Measurements from ENCODE around the gene CRADD.
"Not testable (repeated sequence)": the region's sequence is repeated elsewhere in the genome, so short reads cannot be mapped to it uniquely, and the experiment has no call there.

The CRADD gene

DNA sequence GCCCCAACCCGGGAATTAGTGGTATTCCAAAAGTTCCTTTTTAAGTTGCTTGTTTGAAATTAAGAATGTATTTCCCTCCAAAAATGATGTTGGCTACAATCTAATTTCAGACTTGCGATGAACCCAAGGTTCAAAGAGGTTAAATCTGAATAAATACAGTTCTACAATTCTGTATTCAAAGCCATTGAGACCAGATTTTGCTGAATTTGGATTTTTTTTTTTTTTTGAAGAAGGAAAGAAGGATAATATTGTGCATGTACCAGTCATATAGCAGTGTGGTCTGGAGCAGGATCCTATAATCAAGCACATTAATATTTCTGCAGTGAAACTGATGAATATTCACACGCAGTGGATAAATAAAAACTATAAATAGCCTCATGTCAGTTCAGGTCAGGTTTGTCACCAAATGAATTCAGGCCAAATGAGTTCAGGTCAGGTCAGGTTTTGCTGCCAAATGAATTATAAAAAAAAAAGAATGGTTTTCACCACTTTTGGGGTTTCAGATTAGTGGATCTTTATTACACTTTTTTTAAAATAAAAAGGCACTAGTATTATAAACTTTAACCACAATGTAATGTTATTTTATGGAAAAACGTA, 69.5 kb downstream of the CRADD start:
- peaks cover 3% of the 10 kb centered on the region for H3K4me1 ChIP-seq (ENCODE audit: control insufficient read depth, insufficient read depth, low read length)
- H3K27ac ChIP-seq (ENCODE audit: low read depth, low read length) = no peak overlapping the region
- no peak overlapping the region for H3K9ac ChIP-seq (ENCODE audit: low read length)

DNA sequence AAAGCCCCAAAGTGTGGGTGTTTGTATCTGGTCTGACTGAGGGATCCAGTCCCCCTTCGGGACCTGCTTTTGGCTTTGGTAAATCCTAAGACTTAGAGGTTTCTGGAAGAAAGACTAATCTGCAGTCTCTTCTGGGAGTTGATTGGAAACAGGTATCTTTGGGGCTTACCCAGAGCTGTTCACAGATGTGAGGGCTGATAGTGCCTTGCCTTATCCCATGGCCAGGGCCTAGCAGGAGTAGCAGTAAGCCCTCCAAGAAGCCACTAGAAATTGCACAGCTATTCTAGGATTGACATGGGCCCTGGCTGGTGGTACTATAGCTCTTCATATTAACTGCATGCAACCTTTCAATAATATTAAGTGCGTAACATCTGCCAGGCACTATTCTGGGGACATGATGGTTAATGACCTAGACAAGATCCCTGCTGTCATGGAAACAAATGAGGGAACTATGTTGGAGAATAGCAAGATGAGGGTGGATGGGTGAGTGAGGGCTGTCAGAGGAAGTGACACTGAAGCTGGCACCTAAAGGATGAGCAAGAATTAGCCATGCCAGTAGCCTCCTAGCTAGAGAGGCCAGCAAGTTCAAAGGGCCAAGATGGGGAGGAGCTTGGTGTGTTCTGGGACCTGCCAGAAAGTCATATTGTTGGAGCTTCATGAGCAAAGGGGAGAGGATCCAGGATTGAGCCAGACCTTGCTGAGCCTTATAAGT, 71.7 kb downstream of the CRADD start:
- peaks cover 3% of the 10 kb centered on the region for H3K4me1 ChIP-seq (ENCODE audit: control insufficient read depth, insufficient read depth, low read length)
- no peaks in the 10 kb centered on the region for H3K27me3 ChIP-seq (ENCODE audit: control insufficient read depth, insufficient read depth, low read length)
- H3K9ac ChIP-seq (ENCODE audit: low read length) = no peak overlapping the region
- H3K4me3 ChIP-seq (ENCODE audit: low read length) = no peak overlapping the region
- no peak overlapping the region for H3K27ac ChIP-seq (ENCODE audit: low read depth, low read length)
- no peaks in the 10 kb centered on the region for H3K36me3 ChIP-seq (ENCODE audit: control insufficient read depth, insufficient read depth, low read length)

More for the DNA sequence above, 69.5 kb downstream of the CRADD start:
- no peaks in the 10 kb centered on the region for H3K27me3 ChIP-seq (ENCODE audit: control insufficient read depth, insufficient read depth, low read length)
- H3K36me3 ChIP-seq (ENCODE audit: control insufficient read depth, insufficient read depth, low read length) = no peaks in the 10 kb centered on the region
- no peak overlapping the region for H3K4me3 ChIP-seq (ENCODE audit: low read length)

DNA sequence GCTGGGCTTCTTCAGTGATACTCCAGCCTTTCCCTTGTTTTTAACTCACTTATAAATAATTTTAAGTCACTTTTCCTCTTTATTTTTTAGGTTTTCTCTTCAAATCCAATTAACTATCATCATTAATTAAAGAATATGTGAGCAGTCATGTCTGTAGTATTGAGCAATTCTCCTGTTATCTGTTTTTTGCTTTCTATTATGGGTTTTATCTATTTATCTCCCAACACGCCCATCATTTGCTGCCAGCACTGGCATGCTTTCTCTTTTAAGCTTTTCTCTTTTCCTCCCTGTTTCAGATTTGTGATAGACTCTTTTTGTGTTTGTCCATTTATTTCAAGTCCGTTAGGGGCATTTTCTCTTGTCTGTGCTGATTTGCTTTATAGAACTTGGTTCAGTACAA, 72.3 kb downstream of the CRADD start:
- Histone ChIP-seq H3K9ac (ENCODE audit: low read length) (no peak overlapping the region), H3K36me3 (ENCODE audit: control insufficient read depth, insufficient read depth, low read length) (no peaks in the 10 kb centered on the region), H3K27me3 (ENCODE audit: control insufficient read depth, insufficient read depth, low read length) (no peaks in the 10 kb centered on the region), H3K4me3 (ENCODE audit: low read length) (no peak overlapping the region), H3K4me1 (ENCODE audit: control insufficient read depth, insufficient read depth, low read length) (peaks cover 3% of the 10 kb centered on the region), H3K27ac (ENCODE audit: low read depth, low read length) (peak overlapping the region; percentile 43)

DNA sequence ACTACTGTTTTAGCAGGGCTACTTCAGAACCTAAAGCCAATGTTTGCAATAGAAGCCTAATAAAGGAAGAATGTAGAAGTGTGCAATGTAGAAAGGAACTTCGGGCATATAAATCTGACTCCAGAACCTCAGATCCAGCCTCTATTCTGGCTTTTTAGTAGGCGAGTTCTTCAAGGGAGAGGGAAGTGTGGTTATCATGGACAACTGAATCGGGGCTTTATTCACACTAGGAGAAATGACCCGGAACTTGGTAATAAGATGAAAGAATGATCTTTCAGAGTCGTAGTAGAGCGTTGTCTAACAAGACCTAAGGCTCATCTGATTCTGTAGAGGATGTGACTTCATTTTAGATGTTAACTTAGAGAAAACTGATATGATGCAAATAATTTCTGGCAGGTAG, 72.9 kb downstream of the CRADD start:
- Histone ChIP-seq H3K27me3 (ENCODE audit: control insufficient read depth, insufficient read depth, low read length) (no peaks in the 10 kb centered on the region), H3K4me3 (ENCODE audit: low read length) (no peak overlapping the region), H3K36me3 (ENCODE audit: control insufficient read depth, insufficient read depth, low read length) (no peaks in the 10 kb centered on the region), H3K9ac (ENCODE audit: low read length) (no peak overlapping the region), H3K4me1 (ENCODE audit: control insufficient read depth, insufficient read depth, low read length) (peaks cover 3% of the 10 kb centered on the region), H3K27ac (ENCODE audit: low read depth, low read length) (no peak overlapping the region)

DNA sequence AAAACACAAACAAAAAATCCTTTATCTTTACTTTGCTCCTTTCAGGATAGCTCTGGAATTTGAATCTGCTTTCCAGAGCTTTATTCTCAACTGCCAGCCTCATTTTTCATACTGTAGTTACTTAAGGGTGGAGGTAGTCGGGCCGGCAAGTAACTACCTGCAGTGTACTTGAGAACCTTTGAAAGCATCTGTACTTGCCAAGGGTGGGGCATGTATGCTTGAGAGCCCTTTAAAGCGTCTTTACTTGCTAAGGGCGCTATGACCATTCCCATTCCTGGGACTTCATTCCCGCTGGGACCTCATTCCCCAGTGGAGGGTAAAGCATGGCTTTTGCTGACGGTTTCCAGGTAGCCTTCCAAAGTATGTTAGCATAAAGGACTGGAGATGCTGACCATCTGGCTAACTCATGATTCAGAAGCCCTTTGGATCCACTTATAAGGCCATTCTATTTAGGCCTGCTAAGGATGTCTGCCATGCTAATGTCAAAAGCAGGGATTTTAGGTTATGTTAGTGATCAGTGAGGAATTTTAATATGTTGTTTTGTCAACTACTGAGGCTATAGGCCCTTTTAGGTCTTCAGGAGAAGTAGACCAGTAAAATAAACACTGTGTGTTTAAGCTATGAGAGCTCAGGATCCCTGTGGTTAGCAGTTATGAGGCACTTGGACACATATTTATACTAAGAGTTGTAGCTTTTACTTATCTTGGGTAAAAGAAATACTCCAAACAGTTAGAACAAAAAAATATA, 74.9 kb downstream of the CRADD start:
- no peaks in the 10 kb centered on the region for H3K36me3 ChIP-seq (ENCODE audit: control insufficient read depth, insufficient read depth, low read length)
- no peak overlapping the region for H3K4me3 ChIP-seq (ENCODE audit: low read length)
- H3K27ac ChIP-seq (ENCODE audit: low read depth, low read length) = no peak overlapping the region
- no peaks in the 10 kb centered on the region for H3K27me3 ChIP-seq (ENCODE audit: control insufficient read depth, insufficient read depth, low read length)
- H3K4me1 ChIP-seq (ENCODE audit: control insufficient read depth, insufficient read depth, low read length) = peaks cover 3% of the 10 kb centered on the region
- no peak overlapping the region for H3K9ac ChIP-seq (ENCODE audit: low read length)

DNA sequence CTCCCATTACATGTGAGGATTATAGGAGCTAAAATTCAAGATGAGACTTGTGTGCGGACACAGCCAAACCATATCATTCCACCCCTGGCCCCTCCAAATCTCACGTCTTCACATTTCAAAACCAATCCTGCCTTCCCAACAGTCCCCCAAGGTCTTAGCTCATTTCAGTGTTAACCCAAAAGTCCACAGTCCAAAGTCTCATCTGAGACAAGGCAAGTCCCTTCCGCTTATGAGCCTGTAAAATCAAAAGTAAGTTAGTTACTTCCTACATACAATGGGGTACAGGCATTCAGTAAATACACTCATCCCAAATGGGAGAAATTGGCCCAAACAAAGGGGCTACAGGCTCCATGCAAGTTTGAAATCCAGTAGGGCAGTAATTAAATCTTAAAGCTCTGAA, 76.1 kb downstream of the CRADD start:
- Histone ChIP-seq H3K27me3 (ENCODE audit: control insufficient read depth, insufficient read depth, low read length) (no peaks in the 10 kb centered on the region), H3K4me3 (ENCODE audit: low read length) (no peak overlapping the region), H3K4me1 (ENCODE audit: control insufficient read depth, insufficient read depth, low read length) (peaks cover 3% of the 10 kb centered on the region), H3K9ac (ENCODE audit: low read length) (no peak overlapping the region), H3K36me3 (ENCODE audit: control insufficient read depth, insufficient read depth, low read length) (no peaks in the 10 kb centered on the region), H3K27ac (ENCODE audit: low read depth, low read length) (no peak overlapping the region)

DNA sequence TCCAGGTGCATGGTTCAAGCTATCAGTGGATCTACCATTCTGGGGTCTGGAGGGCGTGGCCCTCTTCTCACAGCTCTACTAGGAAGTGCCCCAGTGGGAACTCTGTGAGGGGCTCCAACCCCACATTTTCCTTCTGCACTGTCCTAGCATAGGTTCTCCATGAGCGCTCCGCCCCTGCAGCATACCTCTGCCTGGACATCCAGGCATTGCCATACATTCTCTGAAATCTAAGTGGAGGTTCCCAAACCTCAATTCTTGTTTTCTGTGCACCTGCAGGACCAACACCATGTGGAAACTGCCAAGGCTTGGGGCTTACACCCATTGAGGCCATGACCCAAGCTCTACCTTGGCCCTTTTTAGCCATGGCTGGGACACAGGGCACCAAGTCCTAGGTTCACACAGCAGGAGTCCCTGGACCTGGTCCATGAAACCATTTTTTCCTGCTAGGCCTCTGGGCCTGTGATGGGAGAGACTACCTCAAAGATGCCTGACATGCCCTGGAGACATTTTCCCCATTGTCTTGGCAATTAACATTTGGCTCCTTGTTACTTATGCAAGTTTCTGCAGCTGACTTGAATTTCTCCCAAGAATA, 76.8 kb downstream of the CRADD start:
- Histone ChIP-seq H3K4me3 (ENCODE audit: low read length) (no peak overlapping the region), H3K27me3 (ENCODE audit: control insufficient read depth, insufficient read depth, low read length) (no peaks in the 10 kb centered on the region), H3K4me1 (ENCODE audit: control insufficient read depth, insufficient read depth, low read length) (peaks cover 3% of the 10 kb centered on the region), H3K36me3 (ENCODE audit: control insufficient read depth, insufficient read depth, low read length) (no peaks in the 10 kb centered on the region), H3K27ac (ENCODE audit: low read depth, low read length) (no peak overlapping the region), H3K9ac (ENCODE audit: low read length) (no peak overlapping the region)

DNA sequence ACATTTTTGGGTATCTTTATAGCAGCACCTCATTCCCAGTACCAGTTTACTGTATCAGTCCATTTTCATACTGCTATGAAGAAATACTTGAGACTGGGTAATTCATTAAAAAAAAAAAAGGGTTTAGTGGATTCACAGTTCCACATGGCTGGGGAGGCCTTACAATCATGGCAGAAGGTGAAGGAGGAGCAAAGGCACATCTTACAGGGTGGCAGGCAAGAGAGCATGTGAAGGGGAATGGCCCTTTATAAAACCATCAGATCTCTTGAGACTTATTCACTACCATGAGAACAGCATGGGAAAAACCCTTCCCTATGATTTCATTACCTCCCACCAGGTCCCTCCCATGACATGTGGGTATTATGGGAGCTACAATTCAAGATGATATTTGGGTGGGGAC, 77.7 kb downstream of the CRADD start:
- H3K27ac ChIP-seq (ENCODE audit: low read depth, low read length); H3K4me3 ChIP-seq (ENCODE audit: low read length); H3K36me3 ChIP-seq (ENCODE audit: control insufficient read depth, insufficient read depth, low read length); H3K9ac ChIP-seq (ENCODE audit: low read length); H3K27me3 ChIP-seq (ENCODE audit: control insufficient read depth, insufficient read depth, low read length); H3K4me1 ChIP-seq (ENCODE audit: control insufficient read depth, insufficient read depth, low read length): not testable (repeated sequence)

DNA sequence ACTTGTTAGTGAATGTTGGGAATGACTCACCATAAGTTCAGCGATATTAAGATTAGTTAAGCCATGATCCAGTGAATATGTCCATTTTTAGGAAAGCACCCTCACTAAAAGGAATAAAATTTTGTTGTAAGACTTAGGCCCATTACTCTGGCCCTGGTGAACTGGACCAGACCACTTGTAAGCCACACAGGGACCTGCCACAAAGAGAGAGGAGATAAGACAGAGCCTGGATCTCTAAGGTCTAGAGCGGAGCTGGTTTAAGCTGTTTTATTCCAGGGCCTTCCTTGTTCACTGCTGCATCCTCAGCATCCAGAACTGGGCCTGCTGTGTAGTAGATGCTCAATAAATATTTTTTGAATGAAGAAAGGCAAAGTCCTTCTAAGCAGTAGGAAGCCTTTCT, 79.1 kb downstream of the CRADD start:
- no peaks in the 10 kb centered on the region for H3K27me3 ChIP-seq (ENCODE audit: control insufficient read depth, insufficient read depth, low read length)
- H3K9ac ChIP-seq (ENCODE audit: low read length) = no peak overlapping the region
- H3K36me3 ChIP-seq (ENCODE audit: control insufficient read depth, insufficient read depth, low read length) = no peaks in the 10 kb centered on the region
- no peak overlapping the region for H3K4me3 ChIP-seq (ENCODE audit: low read length)
- no peak overlapping the region for H3K27ac ChIP-seq (ENCODE audit: low read depth, low read length)
- H3K4me1 ChIP-seq (ENCODE audit: control insufficient read depth, insufficient read depth, low read length) = no peaks in the 10 kb centered on the region

DNA sequence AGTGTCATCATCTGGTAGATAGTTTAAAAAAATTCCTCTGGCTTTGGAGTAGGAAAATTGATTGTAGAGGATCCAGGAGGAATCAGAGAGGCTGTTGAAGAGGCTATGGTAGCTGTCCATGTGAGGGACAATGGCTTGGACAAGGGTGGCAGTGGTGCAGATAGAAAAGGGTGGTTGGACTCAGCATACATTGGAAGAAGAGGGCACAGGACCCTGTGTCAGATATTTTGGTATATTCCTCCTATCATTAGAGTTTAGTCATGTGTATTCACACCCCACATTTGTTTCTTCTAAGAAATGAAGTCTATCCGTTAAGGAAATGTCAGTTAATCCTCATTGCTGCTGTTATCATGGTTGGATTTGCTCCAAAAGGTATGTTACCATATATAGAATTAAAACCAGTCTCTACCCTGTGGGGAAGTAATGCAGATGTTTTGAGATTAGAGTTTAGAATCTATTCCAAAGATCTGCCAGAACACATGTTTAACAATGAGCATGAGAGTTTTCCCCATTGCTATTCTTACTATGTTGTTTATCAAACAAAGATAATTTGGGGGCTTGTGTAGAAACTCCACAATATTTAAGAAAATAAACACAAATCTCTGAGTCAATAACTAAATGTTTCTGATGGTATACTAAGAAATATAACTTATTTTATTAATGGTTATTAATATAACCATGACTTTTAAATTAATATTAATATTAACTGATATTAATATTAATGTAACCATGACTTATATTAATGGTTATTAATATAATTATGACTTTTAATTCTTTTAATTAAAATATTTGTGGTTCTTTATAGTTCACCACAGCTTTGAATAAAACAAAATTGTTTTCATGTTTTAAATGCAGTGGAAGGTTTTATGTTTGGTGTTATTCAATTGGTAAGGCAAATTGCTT, 80.9 kb downstream of the CRADD start:
- H3K4me3 ChIP-seq (ENCODE audit: low read length) = no peak overlapping the region
- no peaks in the 10 kb centered on the region for H3K27me3 ChIP-seq (ENCODE audit: control insufficient read depth, insufficient read depth, low read length)
- H3K27ac ChIP-seq (ENCODE audit: low read depth, low read length) = no peak overlapping the region
- H3K9ac ChIP-seq (ENCODE audit: low read length) = no peak overlapping the region
- no peaks in the 10 kb centered on the region for H3K36me3 ChIP-seq (ENCODE audit: control insufficient read depth, insufficient read depth, low read length)
- no peaks in the 10 kb centered on the region for H3K4me1 ChIP-seq (ENCODE audit: control insufficient read depth, insufficient read depth, low read length)

DNA sequence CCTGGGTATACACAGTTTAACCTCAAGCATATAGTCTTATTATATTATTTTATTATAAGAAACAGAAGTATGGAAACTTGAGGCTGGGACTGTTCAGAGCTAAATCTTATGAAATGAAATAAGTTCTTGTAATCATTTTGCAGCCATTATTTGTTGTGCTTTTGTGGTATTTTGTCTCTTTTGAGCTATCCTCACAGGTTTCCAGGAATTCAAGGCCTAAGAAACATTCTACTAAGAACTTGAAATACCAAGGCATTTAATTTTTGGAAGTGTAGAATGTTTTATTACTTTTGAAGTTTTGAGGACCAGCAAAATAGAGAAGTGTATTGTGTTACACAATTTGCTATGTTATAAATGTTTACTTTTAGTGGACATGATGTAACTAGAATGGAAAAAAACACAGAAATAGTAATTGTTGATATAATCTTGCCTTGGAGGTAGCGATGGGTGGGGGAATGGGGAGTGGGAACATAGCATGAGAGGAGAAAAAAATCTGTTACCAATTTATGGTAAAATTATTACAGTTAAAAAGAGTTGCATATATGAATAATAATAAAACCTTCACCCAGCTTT, 81.7 kb downstream of the CRADD start:
- H3K27ac ChIP-seq (ENCODE audit: low read depth, low read length) = no peak overlapping the region

More for the DNA sequence above, 81.7 kb downstream of the CRADD start:
- H3K4me1 ChIP-seq (ENCODE audit: control insufficient read depth, insufficient read depth, low read length) = no peaks in the 10 kb centered on the region
- H3K27me3 ChIP-seq (ENCODE audit: control insufficient read depth, insufficient read depth, low read length) = no peaks in the 10 kb centered on the region
- H3K36me3 ChIP-seq (ENCODE audit: control insufficient read depth, insufficient read depth, low read length) = no peaks in the 10 kb centered on the region
- H3K4me3 ChIP-seq (ENCODE audit: low read length) = no peak overlapping the region
- H3K9ac ChIP-seq (ENCODE audit: low read length) = no peak overlapping the region
